ENCODE results near the gene SORD. TPM values are rescaled to one million over a fixed set of nuclear protein-coding genes. Genes with fewer than 3 reads are reported as not detected.

SORD gene
- total and polyA plus RNA-seq, 9 of the 15 experiments (the other 6 are each of a cell fraction or from before 2014, with no cell fraction given), result 5.9 to 79.2 (median 29.6) TPM

- TF ChIP-seq CBFB (CRISPR knock-in tag; IDR thresholded peaks at IDR 0.05) (no peak), ELF1 (tag; IDR thresholded peaks at IDR 0.05) (no peak), ETV1 (tag; conservative IDR thresholded peaks at IDR 0.05; ENCODE audit: low read depth) (no peak), NBN (IDR thresholded peaks at IDR 0.05; ENCODE audit: low read depth) (0 out of 2 replicates have a peak, but pooled peaks have one; percentile 68), DPF2 (IDR thresholded peaks at IDR 0.05) (peak; percentile 48; the same call in 1 of the 2 replicates), ZNF699 (CRISPR knock-in tag; IDR thresholded peaks at IDR 0.05; ENCODE audit: insufficient replicate concordance) (no peak), RAD51 (IDR thresholded peaks at IDR 0.05; ENCODE audit: borderline replicate concordance, low read depth) (no peak), MCM5 (IDR thresholded peaks at IDR 0.05; ENCODE audit: low read depth) (no peak), KLF13 (tag; IDR thresholded peaks at IDR 0.05; ENCODE audit: borderline replicate concordance, low read depth) (no peak), ZNF592 (IDR thresholded peaks at IDR 0.05) (peak; percentile 73), RREB1 (CRISPR knock-in tag; IDR thresholded peaks at IDR 0.05) (no peak), E2F1 (CRISPR knock-in tag; IDR thresholded peaks at IDR 0.05) (peak; percentile 67; the same call in 1 of the 2 replicates), FOXA3 (CRISPR knock-in tag; conservative IDR thresholded peaks at IDR 0.05 in 1 of 2, IDR thresholded peaks at IDR 0.05 in 1 of 2) (no peak), ZNF316 (IDR thresholded peaks at IDR 0.05) (no peak), ZBTB34 (CRISPR knock-in tag; IDR thresholded peaks at IDR 0.05) (no peak)
Measured at GRCh38 chr15:45022871-45023658, at the start of gene SORD (continued).

All from K562 (cell line).